Measurements from ENCODE around the gene ATL2.

- TF ChIP-seq CTCF (IDR thresholded peaks at IDR 0.05): no peak
- TF ChIP-seq EZH2 (IDR thresholded peaks at IDR 0.05; ENCODE audit: borderline replicate concordance, insufficient read depth, low read depth, low read length, poor library complexity, severe bottlenecking): no peak
Observed at GRCh38 chr2:38261569-38262068, 115.5 kb downstream of the ATL2 start.
